GM18502 (cell line): Measurements from ENCODE around the gene CEACAM18.
"Not testable (repeated sequence)": the region's sequence is repeated elsewhere in the genome, so short reads cannot be mapped to it uniquely, and the experiment has no call there.

ENCODE experiments used
- ATAC-seq: cut with Tn5 transposase; IDR thresholded peaks from one replicate; pipeline ENCODE4 v1.9.1; 2021; ENCODE audit warnings: mild to moderate bottlenecking; ENCODE audit not compliant: unreplicated experiment, poor library complexity

Gene CEACAM18

DNA sequence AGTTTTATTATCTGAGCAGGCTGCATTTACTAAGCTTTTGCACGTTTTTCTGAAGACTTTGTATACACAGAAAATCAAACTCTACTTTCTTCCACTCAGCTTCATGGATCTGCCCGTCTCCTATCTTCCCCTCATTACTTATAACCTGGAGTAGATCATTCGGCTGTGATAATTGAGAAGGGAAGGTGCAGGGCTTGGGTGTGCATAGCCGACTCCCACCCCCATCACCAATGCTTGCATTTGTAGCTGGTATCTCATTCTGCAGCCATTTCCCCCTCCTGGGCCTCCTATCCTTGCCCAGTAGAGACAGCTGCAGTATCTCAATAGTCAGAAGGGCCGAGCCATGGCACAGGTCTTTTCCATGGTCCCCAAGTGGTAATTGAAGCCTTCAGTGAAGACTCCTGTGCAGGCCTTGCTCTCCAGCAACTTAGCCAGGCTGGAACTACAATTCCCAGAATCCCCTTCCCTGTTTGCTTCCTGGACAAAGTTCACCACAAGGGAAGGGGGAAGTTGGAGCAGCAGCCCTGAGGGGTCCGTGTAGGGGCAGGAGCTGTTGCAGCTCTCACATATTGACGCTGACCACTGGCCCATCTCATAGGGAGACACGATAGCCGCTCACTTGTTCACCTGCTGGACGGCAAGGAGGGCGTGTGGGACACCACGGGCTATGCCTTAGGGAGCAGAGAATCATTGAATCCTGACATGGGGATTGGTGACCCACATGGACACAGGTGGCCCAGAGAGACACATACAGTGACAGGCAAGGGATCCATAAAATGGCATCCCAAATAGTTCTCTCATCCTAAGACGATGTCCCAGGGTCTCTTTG is 18.0 kb upstream of the CEACAM18 start:
- ATAC-seq: no peak

DNA sequence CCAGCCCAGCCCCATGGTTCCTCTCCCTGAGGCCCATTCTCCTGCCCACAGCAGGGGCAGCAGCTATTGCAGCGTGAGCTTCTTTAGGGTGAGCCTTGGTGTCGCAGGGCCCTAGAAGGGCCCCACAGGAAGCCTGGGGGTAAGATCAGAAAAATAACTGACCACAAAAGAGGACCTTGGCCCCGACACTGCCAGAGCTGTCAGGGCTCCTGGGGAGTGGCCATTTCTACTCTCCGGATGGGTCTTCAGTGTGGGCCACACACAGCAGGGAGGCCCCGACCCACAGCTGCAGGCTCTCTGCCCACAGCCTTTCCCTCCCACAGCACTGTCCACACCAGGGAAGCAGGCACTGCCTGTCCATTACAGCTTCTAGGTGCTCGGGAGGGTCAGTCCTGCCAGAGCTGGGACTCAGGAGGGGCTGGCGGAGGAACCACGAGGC is 16.6 kb upstream of the CEACAM18 start:
- no peak for ATAC-seq

DNA sequence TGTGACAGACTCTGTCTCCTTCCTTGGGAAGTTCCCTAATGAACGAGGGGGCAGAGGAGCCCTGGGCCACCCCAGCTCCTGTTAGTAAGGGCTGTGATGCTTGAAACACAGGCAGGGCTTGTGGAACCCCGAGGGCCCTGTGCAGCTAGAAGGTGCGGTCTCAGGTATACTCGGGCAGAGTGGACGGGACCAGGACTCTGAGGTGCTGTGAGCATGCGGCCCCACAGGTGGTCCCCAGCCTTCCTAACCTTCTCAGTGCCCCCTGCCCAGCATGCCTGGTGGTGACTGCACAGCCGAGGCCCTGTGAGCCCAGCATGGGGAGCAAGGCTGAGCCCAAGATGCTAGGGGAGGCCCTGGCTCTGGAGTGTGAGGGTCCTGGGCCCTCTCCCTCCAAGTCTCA is 16.1 kb upstream of the CEACAM18 start:
- no peak for ATAC-seq

DNA sequence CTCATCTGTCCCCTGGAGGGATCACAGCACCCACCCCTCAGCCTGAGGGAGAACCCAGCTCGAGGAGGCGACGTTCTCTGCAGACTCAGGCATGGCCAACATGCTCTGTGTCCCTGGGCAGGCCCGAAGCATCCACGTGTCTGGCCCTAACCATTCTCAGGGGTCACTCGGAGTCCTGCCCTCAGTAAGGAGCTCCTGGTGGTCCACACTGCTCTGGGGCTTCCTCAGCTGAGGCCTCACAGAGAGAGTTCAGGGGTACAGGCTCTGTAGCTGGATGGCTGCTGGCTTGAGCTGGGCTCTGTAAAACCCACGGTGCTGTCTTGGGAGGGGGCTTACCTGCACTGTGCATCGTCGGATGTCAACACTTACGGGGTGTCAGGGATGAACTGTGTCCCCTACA is 15.7 kb upstream of the CEACAM18 start:
- no peak for ATAC-seq

DNA sequence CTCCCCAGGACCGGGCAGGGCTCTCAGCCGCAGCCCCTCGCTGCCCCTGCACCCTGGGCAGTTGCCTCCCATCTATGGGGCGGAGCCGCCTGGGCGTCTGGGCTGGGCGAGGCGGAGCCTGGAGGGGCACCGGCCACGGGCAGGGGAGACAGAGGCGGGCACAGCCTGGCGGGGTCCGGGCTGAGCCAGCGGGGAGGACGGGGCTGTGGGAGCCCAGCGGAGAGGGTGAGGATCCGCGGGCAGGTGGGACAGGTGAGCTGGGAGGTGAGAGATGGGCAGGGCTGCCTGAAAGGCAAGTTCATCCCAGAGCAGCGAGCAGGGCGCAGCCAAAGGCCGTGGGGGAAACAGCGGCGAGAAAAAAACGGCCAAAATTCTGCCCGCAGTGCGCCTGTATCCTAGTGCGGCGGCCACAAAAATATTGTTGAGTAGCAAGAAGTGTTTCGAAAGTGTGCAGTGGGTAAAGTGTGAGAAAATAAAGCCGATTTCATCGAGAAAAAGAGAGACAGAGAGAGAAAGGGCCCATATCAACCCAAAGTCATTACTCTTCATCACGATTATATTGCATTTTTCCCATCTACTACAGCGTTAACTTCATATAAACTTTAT is 14.3 kb upstream of the CEACAM18 start:
- not testable (repeated sequence) for ATAC-seq

DNA sequence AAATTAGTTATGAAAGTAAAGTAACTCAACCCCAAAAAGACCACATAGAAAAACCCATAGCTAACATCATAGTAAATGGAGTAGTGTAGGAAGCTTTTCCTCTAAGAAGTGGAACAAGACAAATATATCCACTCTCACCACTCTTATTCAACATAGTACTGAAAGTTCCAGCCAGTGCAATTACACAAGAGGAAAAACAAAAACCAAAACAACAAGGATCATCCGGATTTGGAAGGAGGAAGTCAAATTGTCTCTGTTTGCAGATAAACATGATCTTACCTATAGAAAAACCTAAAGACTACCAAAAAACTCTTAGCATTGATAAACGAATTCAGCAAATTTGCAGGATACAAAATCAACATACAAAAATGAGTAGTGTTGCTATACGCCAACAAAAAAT is 11.6 kb upstream of the CEACAM18 start:
- no peak for ATAC-seq

DNA sequence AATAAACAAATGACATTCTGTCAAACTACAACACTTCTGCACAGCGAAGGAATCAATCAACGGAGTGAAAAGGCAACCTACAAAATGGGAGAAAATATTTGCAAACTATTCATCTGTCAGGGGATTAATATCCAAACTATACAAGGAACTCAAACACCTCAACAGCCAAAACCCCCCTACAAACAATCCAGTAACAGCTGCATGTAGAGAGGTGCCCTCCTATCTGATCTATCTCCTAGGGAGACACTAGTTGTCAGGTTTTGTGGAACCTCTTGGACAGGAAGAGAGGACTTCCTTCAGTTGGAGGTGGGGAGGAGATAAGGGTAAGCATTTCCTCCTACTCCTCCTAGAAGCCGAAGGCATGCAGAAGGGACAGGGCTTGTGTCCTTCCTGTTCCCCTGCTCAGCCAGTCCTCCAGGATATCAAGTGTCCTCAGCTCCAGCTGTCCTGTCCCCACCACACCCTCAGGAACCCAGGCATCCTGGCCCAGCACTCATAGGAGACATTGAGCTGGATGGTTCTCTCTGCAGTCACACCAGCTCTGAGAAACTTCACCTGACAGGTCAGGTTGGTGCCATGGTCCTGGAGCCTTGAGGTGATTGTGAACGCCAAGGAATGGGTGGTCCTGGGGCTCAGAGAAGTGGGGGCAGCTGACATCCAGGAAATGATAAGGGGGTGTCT is 10.3 kb upstream of the CEACAM18 start:
- no peak for ATAC-seq

DNA sequence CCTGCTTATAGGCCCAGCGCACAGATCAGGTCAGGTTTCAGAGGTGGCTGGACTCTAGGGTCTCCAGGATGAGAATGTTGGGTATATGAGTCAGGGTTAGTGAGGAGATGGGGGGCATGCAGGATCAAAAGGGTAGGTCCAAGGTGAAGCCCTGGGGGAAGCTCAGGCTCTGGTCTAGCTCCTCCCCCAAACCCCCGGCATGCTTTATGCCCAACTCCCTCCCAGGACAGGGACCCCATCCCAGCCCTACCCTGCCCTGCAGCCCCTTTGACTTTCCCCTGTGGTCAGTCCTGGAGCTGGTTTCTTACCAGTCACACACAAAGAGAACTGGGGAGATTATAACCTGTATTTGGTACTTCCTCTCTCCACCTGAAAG is 9.8 kb upstream of the CEACAM18 start:
- ATAC-seq: no peak

DNA sequence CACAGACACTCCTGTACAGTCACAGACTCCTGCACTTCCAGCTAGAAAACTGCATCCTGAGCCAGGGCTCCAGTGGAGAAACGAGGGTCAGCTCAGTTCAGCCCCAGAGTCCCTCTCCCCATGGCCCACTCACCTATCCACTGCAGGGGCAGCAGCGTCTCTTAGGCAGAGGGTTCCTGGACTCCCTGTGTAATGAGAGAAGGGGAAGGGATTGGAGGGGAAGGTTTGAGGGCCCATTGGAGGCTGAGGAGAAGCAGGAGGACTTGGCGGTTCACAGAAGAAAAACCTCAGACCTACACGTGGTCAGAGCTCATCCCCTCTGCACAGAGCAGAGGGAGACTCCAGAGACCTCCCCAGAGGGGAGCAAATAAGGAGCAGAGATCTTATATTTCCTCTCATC is 9.2 kb upstream of the CEACAM18 start:
- no peak for ATAC-seq

DNA sequence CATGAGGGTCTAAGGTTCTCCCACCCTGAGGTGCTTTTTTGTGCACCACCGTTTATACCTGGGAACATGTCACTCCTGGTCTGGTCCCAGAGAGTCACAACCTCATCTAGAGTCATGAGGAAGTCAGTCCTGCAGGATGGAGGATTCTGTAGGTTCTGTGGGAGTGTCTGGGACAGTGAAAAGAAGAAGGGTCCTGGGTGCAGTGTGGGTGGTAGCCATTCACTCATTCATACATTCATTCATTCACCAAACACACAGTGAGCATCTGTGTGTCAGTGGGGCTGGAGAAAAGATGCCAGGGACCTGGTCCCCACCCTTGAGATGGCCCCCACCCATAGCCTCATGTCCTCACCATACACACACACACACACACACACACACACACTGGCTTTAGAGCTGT is 8.7 kb upstream of the CEACAM18 start:
- no peak for ATAC-seq

DNA sequence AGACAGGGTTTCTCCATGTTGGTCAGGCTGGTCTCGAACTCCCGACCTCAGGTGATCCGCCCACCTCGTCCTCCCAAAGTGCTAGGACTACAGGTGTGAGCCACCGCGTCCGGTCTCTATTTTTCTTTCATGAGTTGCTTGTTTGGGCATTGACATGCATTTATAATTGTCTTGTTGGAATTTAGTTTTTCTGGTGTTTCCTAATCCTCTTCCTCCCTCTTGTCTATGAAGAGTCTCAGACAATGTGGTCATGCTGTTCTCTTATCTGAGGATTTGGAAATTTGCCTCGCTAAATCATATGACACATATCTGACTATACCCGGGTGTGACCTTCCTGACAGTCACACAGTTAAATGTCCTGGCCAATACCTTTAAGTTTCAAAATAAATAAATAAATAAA is 7.4 kb upstream of the CEACAM18 start:
- no peak for ATAC-seq

DNA sequence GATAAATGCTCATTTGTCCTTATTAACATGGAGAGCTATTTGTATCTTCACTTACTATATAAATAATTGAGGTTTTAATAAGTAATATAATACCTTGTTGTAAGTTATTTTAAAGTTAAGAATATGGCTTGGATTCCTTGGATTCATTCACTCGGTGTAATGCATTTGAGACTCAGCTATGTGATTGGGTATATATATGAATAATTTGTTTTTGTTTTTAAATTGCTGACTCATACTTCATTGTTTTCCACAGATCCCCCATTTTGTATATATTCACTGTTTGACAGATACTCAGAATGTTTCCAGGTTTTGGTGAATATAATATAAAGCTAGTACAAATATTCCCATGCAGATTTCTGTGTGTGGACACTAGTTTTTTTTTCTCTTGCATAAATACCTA is 6.8 kb upstream of the CEACAM18 start:
- no peak for ATAC-seq

DNA sequence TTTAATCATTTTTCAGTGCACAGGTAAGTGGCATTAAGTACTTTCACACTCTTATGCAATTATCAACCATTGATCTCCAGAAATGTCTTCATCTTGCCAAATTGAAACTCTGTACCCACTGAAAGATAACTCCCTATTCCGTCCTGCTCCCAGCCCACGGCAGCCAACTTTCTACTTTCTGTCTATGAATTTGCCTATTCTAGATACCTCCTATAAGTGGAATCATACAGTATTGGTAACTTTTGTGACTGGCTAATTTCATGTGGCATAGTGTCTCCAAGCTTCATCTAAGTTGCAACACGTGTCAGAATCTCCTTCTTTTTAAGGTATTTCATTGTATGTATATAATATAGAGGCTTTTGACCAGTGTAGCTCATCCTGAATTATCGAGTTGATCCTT is 5.7 kb upstream of the CEACAM18 start:
- no peak for ATAC-seq

DNA sequence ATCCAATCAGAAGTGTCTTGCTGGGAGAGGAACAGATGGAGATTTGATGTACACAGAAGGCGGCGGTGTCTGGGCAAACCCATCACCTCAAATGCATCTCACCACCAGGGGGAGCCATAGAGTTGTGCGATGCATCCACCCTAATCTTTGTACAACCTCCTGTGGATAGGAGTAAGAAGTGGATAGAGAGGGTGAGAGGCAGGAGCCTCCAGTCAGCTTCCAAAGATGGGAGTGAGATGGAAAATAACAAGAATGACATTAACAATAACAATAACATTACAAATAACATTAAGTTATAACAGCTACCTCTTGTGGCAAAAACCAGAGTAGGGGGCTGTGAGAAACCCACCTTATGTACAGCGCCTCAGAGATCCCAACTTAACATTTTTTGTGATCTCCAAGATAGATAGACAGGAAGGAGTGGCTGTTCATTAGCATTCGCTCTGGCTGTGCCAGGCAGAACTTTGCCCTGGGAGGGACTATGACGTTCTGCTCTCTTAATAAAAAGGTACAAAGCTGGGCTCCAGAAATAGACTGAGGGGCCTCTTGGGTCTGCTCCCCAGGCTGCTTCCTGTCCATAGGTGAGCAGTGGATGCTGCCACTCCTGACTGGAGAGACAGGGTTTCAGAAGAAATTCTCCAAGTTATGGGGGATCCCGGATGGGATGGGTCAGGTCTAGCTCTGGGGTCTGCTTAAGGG is 5.2 kb upstream of the CEACAM18 start:
- ATAC-seq: no peak

DNA sequence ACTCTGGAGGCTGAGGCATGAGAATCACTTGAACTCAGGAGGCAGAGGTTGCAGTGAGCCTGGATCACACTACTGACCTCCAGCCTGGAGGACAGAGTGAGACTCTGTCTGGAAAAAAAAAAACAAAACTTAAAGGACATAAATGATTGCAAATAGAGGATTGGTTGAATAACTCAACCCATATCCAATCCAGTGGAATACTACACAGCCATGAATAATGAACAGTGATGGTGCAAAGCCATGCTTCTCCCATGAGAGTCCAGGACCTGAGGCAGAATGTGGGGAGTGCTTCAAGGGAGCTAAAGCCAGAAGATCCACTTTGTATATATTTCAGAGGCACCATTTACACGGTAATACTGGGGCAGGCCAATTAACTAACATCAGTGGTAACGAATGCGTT is 2.2 kb upstream of the CEACAM18 start:
- no peak for ATAC-seq

DNA sequence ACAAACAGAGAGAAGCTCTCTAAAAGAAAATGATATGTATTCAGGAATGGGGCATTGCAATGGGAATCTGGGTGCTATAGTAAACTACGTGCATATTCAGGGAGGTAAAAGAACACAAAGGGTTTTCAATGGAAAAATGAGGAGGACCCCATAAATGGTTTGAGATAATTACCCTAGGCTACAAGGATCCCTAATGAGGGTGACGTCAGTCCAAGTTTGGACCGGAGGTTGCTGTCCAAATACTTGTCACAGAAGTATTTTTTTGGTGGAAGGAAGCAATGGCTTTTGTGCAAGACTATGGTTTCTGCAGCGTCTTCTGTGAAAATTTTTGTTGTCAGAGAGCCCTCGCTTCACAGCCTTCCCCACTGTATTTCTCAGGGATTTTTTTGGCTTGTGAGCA is 995 bp upstream of the CEACAM18 start:
- no peak for ATAC-seq

DNA sequence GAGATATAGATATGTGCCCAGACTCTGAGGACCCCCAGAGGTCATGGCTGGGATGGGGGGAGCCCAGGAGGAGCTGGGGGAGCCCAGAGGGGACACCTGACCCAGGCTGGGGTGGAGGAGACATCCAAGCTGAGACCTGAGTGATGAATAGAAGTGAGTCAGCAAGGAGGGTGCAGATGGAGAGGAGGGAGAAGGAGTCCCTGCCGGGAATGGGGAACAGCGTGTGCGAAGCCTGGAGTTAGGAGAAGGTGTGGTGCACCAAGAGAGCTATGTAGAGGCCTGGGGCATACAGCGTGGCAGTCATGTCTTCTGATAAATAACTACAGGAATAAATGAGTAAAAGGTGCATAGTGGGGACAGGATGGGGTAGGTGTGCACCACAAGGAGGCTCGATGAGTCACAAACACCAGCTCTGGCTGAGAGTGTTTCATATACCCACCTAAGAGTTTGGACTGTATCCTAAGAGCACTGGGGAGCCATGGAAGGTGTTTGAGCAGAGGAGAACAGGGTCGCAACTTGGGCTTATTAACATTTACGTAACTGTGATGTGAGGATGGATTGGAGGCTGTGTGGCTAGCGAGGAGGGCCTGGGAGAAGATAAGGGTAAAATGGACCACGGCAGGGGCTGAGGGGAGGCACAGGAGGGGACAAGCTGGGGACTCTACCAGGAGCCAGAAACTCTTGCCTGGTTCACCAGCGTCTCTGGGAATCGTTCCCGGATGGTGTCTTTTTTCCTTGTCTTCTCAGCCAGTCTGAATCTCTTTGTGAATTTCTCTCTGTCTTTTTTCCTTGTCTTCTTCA is 1.4 kb downstream of the CEACAM18 start:
- ATAC-seq: no peak

DNA sequence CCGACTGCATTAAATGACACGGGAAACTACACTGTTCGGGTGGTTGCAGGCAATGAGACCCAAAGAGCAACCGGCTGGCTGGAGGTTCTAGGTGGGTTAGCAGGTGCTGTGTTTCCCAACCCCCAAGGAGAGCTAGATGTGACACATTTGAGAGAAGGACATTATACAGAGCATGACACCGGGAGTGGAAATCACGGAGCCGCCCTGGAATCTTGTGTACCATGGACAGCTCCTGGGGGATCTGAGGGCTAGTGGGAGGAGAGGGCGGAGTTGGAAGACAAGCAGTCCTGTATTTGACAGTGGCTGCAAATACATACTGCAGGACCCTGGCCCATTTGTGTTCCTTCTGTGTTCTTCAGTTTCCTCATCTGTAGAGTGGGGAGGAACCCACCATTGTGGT is 2.3 kb downstream of the CEACAM18 start:
- ATAC-seq: no peak

DNA sequence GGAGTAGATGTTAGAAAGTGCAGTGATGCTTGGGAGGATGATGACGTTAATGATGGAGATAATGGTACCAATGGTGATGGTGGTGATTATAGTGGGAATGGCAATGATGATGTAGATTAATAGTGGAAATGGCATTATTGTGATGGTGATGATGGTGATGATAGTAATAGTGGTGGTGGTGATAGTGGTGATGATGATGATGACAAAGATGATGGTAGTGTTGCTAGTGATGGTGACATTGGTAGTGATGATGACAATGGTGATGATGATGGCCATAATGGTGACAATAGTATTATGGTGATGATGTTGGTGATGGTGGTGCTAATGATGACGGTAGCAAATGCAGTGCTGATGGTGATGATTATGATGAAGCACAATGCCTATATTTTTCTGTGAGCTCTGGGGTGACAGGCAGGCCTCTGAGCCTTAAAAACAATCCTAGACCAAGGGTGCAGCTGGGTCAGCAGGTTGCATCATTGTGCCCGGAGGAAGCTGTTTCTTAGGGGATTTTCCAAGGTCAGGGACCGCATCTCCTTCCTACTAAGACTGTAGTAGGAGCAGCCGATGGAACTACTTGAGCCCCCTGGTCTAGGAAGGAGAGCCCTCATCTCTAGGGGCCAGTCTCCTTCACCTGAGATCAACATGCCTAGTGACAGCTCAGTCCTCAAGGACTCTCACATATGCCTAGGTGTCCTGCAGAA is 7.8 kb downstream of the CEACAM18 start:
- no peak for ATAC-seq

DNA sequence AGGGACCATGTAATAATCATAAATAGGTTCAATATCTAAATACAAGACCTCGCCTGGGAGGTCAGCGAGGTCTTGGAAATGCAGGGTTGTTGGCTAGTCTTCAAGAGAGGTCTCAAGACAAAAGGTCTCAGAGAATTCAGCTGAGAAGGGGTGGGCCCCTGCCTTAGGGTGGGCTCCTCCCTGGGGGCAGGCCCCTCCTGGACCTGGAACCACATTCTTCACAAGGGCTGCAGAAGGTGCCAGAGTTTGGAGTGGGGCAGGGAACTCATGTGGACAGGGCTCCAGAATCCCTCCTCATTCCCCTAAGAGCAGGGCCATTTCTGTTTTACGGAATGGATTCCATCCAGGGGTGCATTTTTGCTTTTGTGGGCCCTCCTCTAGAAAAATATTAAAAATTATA is 10.2 kb downstream of the CEACAM18 start:
- ATAC-seq: no peak
